DMS153 treated with DMSO at 0.1 percent for 48 hours (cell line): ENCODE data around the gene C1QTNF12.

Source experiments
- DNase-seq: peaks from one replicate; lab custom pipeline; 2025; ENCODE audit not compliant: unreplicated experiment; lab: John Stamatoyannopoulos, UW

Gene C1QTNF12

GRCh38 chr1:1215080-1215676, 31.3 kb downstream of the C1QTNF12 start:
- DNase-seq, result no peak

GRCh38 chr1:1213345-1214265, 32.9 kb downstream of the C1QTNF12 start, which contains the start of gene TNFRSF4:
TNFRSF4 (minus strand) TSS chr1:1214153; CDS start chr1:1214127, 26 bp downstream.
- DNase-seq, result no peak

- no peak for DNase-seq
Observed at GRCh38 chr1:1212780-1213344, 33.7 kb downstream of the C1QTNF12 start.

GRCh38 chr1:1211541-1212441, 34.7 kb downstream of the C1QTNF12 start:
- no peak for DNase-seq

GRCh38 chr1:1210726-1211540, 35.6 kb downstream of the C1QTNF12 start:
- DNase-seq, result no peak

- no peak for DNase-seq
Observed at GRCh38 chr1:1208713-1209433, 37.6 kb downstream of the C1QTNF12 start.

- no peak for DNase-seq
Observed at GRCh38 chr1:1207571-1207892, 39.0 kb downstream of the C1QTNF12 start.

- DNase-seq, result no peak
Observed at GRCh38 chr1:1206966-1207531, 39.5 kb downstream of the C1QTNF12 start.

- DNase-seq, result peak; percentile 49
Observed at GRCh38 chr1:1206376-1206965, 40.1 kb downstream of the C1QTNF12 start, which contains the start of gene TNFRSF18. TNFRSF18 (minus strand) TSS chr1:1206592; CDS start chr1:1206571, 21 bp downstream.

GRCh38 chr1:1205769-1206375, 40.6 kb downstream of the C1QTNF12 start:
- no peak for DNase-seq

GRCh38 chr1:1204998-1205768, 41.3 kb downstream of the C1QTNF12 start:
- DNase-seq, result no peak

GRCh38 chr1:1204425-1204920, 42.0 kb downstream of the C1QTNF12 start:
- no peak for DNase-seq

GRCh38 chr1:1203561-1204424, 42.7 kb downstream of the C1QTNF12 start:
- DNase-seq, result no peak

- no peak for DNase-seq
Observed at GRCh38 chr1:1202831-1203560, 43.5 kb downstream of the C1QTNF12 start.

- DNase-seq, result no peak
Observed at GRCh38 chr1:1200876-1201810, 45.4 kb downstream of the C1QTNF12 start.
